Ascending aorta (tissue), 2 donors: ENCODE measurements around the gene FLCN. TPM values are rescaled to one million over a fixed set of nuclear protein-coding genes. Genes with fewer than 3 reads are reported as not detected.

ENCODE experiments used
- DNase-seq, 2 donors: peaks; one replicate each; pipeline ENCODE4 v3.0.0-alpha.2; 2019; ENCODE audit warnings: low spot score in 2 of 2
- H3K27ac ChIP-seq, 2 donors: fragments of 200-600 bp; sonication (generic); one replicate each; pipeline ENCODE4 v1.5.1; 2016 to 2017; ENCODE audit warnings: mild to moderate bottlenecking in 1 of 2
- H3K27me3 ChIP-seq: fragments of 200-600 bp; sonication (generic); one replicate; pipeline ENCODE4 v1.5.1; 2017
- H3K36me3 ChIP-seq, 2 donors: fragments of 200-600 bp; sonication (generic); one replicate each; pipeline ENCODE4 v1.5.1; 2016
- H3K4me1 ChIP-seq, 2 donors: fragments of 200-600 bp; sonication (generic); one replicate each; pipeline ENCODE4 v1.5.1; 2016 to 2017; ENCODE audit warnings: mild to moderate bottlenecking in 1 of 2
- H3K4me3 ChIP-seq, 2 donors: fragments of 200-600 bp; sonication (generic); one replicate each; pipeline ENCODE4 v1.5.1; 2016 to 2017; ENCODE audit warnings: mild to moderate bottlenecking in 1 of 2
- H3K9me3 ChIP-seq, 2 donors: fragments of 200-600 bp; sonication (generic); one replicate each; pipeline ENCODE4 v1.5.1; 2016
- intact Hi-C: fragments of 100-400 bp; cut with DNase I; formaldehyde crosslinking; loops from one replicate; pipeline ENCODE4 v1.15.1; 2023
- total RNA-seq: library from RNA; depleted of rRNA; stranded (reverse); fragments of >200 nt; gene quantifications from one replicate; pipeline ENCODE4 v1.1.0, GENCODE V29; 2016
- TF ChIP-seq, protein P1 (sequence below), 3 experiments: fragments of 200-600 bp in 2 of 3; fragments of 450-650 bp in 1 of 3; sonication (generic) in 2 of 3; IDR thresholded peaks; one replicate each; pipeline ENCODE4 v1.5.1; 2016 to 2019; ENCODE audit warnings: antibody characterized with exemption in 3 of 3, mild to moderate bottlenecking in 1 of 3, moderate library complexity in 1 of 3

FLCN gene
- total RNA-seq, 1 donor from 2014 or later, result 48.6 TPM

DNA sequence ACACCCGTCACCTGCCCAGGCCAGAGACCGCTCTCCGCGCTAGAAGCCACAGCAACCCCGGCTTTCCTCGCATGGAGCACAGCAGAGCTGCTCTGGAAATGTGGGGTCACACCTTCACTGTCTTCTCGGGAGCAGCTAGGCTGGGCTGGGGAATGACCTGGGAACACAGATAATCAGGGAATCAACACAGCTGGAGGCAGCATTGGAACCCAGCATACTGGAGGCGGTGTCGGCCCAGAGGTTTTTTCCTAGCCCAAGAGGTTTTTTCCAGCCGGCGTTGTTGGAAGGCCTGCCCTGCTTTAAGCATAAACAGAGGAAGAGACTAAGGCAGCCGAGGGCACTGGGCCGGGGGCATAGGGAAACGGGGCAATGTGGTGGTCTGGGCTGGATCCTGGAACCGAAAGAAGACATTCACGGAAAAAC, 30.0 kb downstream of the FLCN start:
- intact Hi-C loops, result loop anchor here (1.0 to 10.0 kb wide), 4 partner anchors 30 to 202 kb away; partner anchors contain the start of genes FLCN and MPRIP
- no peaks in the 10 kb centered on the region for H3K9me3 ChIP-seq
- H3K4me1 ChIP-seq, result peaks cover 13 to 36% of the 10 kb centered on the region in 2 donors
- peak overlapping the region in 1 of 2 donors; percentile 62 for H3K4me3 ChIP-seq
- TF ChIP-seq, protein P1, sequence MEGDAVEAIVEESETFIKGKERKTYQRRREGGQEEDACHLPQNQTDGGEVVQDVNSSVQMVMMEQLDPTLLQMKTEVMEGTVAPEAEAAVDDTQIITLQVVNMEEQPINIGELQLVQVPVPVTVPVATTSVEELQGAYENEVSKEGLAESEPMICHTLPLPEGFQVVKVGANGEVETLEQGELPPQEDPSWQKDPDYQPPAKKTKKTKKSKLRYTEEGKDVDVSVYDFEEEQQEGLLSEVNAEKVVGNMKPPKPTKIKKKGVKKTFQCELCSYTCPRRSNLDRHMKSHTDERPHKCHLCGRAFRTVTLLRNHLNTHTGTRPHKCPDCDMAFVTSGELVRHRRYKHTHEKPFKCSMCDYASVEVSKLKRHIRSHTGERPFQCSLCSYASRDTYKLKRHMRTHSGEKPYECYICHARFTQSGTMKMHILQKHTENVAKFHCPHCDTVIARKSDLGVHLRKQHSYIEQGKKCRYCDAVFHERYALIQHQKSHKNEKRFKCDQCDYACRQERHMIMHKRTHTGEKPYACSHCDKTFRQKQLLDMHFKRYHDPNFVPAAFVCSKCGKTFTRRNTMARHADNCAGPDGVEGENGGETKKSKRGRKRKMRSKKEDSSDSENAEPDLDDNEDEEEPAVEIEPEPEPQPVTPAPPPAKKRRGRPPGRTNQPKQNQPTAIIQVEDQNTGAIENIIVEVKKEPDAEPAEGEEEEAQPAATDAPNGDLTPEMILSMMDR (IDR thresholded peaks at IDR 0.05), result no peak
- H3K36me3 ChIP-seq, result peaks cover 3 to 4% of the 10 kb centered on the region in 2 donors
- no peaks in the 10 kb centered on the region for H3K27me3 ChIP-seq
- H3K27ac ChIP-seq, result peak overlapping the region; percentile 89 to 90
- no peak for DNase-seq

DNA sequence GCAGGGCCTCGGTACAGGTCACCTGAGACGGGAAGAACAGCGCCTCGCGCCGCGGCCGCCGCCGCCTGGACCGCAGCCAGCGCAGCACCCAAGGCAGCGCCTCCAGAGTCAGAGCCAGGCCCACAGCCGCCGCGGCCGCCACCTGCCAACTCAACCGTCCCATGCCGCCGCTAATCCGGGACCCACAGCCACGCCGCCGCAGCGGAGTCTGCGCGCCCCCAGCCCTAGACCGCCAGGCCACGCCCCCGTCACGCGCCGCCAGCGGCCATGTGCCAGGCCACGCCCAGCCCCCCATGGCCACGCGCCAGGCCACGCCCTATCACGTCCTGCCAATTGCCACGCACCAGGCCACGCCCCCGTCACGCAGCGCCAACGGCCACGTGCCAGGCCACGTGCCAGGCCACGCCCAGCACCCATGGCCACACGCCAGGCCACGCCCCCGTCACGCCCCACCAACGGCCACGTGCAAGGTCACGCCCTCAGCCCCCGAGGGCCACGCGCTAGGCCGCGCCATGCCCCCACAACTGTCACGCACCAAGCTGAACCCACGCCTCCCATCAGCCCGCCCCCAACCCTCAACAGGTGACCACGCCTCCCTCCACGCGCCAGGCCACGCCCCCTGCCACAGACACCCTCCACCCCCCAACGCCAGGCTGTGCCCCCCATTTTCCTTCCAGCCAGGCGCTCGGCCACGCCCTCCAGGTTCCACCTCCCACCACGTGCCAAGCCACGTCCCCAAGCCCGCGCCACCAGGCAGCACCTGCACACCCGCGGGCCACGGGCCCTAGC, 30.6 kb downstream of the FLCN start, which contains the start of gene PLD6:
Gene PLD6 (minus strand): TSS at position 210 of the 789 bp plus-strand sequence. CDS start 47 bp downstream, at position 163.
- intact Hi-C loops, result loop anchor here (2.0 to 10.0 kb wide), 3 partner anchors 54 to 202 kb away; partner anchors contain the start of gene MPRIP
- TF ChIP-seq, protein P1 (IDR thresholded peaks at IDR 0.05), result no peak
- Histone ChIP-seq H3K27ac (peak within 1 kb of the TSS; percentile 89 to 90), H3K4me1 (peaks cover 13 to 36% of the 10 kb centered on the region in 2 donors), H3K36me3 (peaks cover 3 to 4% of the 10 kb centered on the region in 2 donors), H3K27me3 (no peaks in the 10 kb centered on the region), H3K4me3 (peak within 1 kb of the TSS; percentile 62 to 81), H3K9me3 (no peaks in the 10 kb centered on the region)
- peak; percentile 44 to 85 for DNase-seq

DNA sequence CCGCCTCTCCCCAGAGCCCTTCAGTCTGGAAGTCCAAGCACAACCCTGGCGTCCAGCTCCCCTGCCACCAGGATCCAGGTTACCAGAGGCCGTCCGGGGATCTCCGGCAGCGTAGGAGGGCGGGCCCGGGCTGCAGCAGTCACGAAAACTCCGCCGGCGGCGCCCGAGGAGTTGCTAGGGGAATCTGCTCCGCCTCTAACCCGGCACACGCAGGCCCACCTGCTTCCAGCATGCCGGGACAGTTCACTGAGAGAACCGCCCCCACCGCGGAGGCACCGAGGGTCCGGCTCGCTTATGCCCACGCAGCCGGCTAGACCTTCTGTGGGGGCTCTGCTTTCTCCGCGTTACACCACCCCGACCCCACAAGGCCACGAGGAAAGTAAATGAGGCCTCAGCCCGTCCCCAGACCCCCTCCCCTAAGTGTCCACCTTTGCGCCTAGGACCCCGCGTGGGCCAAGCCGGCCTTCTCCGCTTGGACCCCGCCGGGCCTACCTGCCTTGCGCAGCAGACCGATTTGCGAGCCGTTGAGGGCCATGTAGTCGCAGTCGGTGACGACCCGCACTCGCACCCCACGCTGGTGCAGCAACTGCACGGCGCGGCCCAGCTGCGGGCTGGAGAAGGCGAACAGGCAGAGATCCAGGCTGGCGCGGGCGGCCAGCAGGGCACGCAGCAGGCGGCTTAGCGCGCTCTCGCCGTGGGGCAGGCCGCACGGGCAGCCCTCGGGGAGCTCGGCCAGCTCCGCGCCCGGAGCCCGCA, 31.4 kb downstream of the FLCN start:
- H3K4me3 ChIP-seq, result peak overlapping the region; percentile 62 to 81
- DNase-seq, result peak in 1 of 2 donors; percentile 81
- no peaks in the 10 kb centered on the region for H3K27me3 ChIP-seq
- peak overlapping the region; percentile 89 to 90 for H3K27ac ChIP-seq
- H3K4me1 ChIP-seq, result peaks cover 13 to 36% of the 10 kb centered on the region in 2 donors
- TF ChIP-seq, protein P1 (IDR thresholded peaks at IDR 0.05), result no peak
- intact Hi-C loops, result loop anchor here (2.0 to 10.0 kb wide), 4 partner anchors 53 to 201 kb away; partner anchors contain the start of genes COPS3 and MPRIP
- H3K36me3 ChIP-seq, result peaks cover under 1 to 4% of the 10 kb centered on the region in 2 donors
- no peaks in the 10 kb centered on the region for H3K9me3 ChIP-seq

DNA sequence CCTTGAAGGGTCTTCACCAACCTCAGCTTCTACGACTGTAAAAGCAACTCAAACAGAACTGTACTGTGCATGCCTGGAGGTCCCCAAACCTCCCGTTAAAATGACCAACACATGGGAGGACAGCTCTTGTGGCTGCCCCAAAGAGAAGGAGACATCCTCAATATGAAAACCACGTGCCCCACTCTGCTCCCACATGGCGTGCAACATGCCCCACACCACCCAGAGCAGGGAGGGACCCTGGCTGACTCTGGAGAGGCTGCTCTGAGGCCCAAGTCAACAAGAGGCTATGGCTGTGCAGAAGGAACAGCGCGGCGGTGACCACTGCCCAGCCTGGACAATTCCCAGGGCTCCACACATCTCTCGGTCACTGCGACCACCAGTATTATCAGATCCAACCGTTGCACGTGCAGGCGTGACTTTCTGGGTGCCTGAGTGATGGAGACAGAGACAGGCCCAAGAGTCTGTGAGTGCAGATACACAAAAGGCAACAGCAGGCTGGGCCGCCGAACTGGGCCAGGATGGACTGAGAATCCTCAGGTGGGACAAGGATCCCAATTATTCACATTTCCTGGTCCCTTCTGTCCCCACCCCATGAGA, 32.2 kb downstream of the FLCN start:
- TF ChIP-seq, protein P1 (IDR thresholded peaks at IDR 0.05), result no peak
- no peaks in the 10 kb centered on the region for H3K9me3 ChIP-seq
- H3K27ac ChIP-seq, result peak overlapping the region; percentile 89 to 90
- peaks cover 13 to 36% of the 10 kb centered on the region in 2 donors for H3K4me1 ChIP-seq
- peak overlapping the region; percentile 62 to 81 for H3K4me3 ChIP-seq
- DNase-seq, result no peak
- no peaks in the 10 kb centered on the region for H3K27me3 ChIP-seq
- H3K36me3 ChIP-seq, result peaks cover 0 to 4% of the 10 kb centered on the region in 2 donors
- intact Hi-C loops, result loop anchor here (1.0 to 10.0 kb wide), 3 partner anchors 14 to 200 kb away; partner anchors contain the start of gene COPS3

DNA sequence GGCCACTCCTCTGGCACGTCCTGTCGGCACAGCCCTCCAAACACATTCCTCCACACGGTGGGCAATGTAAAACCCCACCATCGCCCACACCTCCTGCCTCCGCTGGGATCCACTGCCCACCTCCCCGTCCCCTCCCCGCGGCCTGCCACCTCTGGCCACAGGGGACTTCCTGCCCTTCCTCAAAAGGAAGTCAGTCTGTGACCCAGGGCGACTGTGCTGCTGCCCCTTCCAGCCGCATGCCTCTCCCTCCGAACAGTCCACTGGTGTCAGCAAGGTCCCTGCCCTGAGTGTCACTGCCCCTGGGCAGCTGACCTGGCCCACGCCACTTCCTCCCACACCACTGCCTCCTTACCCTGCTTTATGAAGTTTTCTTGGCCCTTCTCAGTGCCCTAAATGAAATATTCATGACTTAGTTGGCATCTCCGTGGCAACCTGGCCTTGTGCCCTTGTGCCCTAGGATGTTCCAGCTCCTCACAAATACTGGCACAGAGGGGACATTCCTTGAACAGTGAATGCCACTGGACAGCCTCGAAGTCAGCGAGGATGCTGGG, 32.9 kb downstream of the FLCN start:
- peaks cover 13 to 36% of the 10 kb centered on the region in 2 donors for H3K4me1 ChIP-seq
- peak in 1 of 2 donors; percentile 89 for DNase-seq

More for the DNA sequence above, 32.9 kb downstream of the FLCN start:
- peaks cover 0 to 4% of the 10 kb centered on the region in 2 donors for H3K36me3 ChIP-seq
- intact Hi-C loops, result loop anchor here (1.0 to 10.0 kb wide), 3 partner anchors 14 to 199 kb away; partner anchors contain the start of gene COPS3
- TF ChIP-seq, protein P1 (IDR thresholded peaks at IDR 0.05), result no peak
- H3K4me3 ChIP-seq, result peak overlapping the region in 1 of 2 donors; percentile 13
- no peaks in the 10 kb centered on the region for H3K9me3 ChIP-seq
- H3K27ac ChIP-seq, result peak overlapping the region; percentile 89 to 90
- no peaks in the 10 kb centered on the region for H3K27me3 ChIP-seq
